Hindlimb muscle (tissue), 1 donor: Measurements from ENCODE around the gene SLC7A14. TPM values are rescaled to one million over a fixed set of nuclear protein-coding genes. Genes with fewer than 3 reads are reported as not detected.

ENCODE experiments used
- DNase-seq: peaks from one replicate; pipeline ENCODE4 v3.0.0-alpha.2; 2013
- polyA plus RNA-seq: library from polyadenylated mRNA; unstranded; fragments of 120-200 nt; gene quantifications from one replicate; pipeline ENCODE4 v1.2.1, GENCODE V29; 2013; ENCODE audit not compliant: insufficient read length

The SLC7A14 gene
- polyA plus RNA-seq, 1 donor: 0.58 TPM

GRCh38 chr3:170469151-170470062 is 116.5 kb downstream of the SLC7A14 start:
- no peak for DNase-seq

- no peak for DNase-seq
These were observed 118.2 kb downstream of the SLC7A14 start for GRCh38 chr3:170467571-170468147.

GRCh38 chr3:170467007-170467406 is 118.9 kb downstream of the SLC7A14 start:
- DNase-seq: no peak

- no peak for DNase-seq
These were observed 119.9 kb downstream of the SLC7A14 start for GRCh38 chr3:170465955-170466354.

- DNase-seq: no peak
These were observed 122.9 kb downstream of the SLC7A14 start for GRCh38 chr3:170463011-170463410.

- DNase-seq: no peak
These were observed 127.6 kb downstream of the SLC7A14 start for GRCh38 chr3:170458285-170458684.

- DNase-seq: no peak
These were observed 131.4 kb downstream of the SLC7A14 start for GRCh38 chr3:170454509-170454908.

GRCh38 chr3:170450039-170450438 is 135.8 kb downstream of the SLC7A14 start:
- DNase-seq: no peak

- no peak for DNase-seq
These were observed 137.3 kb downstream of the SLC7A14 start for GRCh38 chr3:170448584-170448983.

GRCh38 chr3:170443457-170443856 is 142.4 kb downstream of the SLC7A14 start:
- DNase-seq: no peak

GRCh38 chr3:170442947-170443346 is 142.9 kb downstream of the SLC7A14 start:
- no peak for DNase-seq

GRCh38 chr3:170441412-170441811 is 144.5 kb downstream of the SLC7A14 start:
- no peak for DNase-seq

GRCh38 chr3:170440344-170440743 is 145.5 kb downstream of the SLC7A14 start:
- no peak for DNase-seq

GRCh38 chr3:170438836-170439235 is 147.0 kb downstream of the SLC7A14 start:
- DNase-seq: no peak

- no peak for DNase-seq
These were observed 148.0 kb downstream of the SLC7A14 start for GRCh38 chr3:170437696-170438407.

- no peak for DNase-seq
These were observed 148.7 kb downstream of the SLC7A14 start for GRCh38 chr3:170437176-170437575.

GRCh38 chr3:170436697-170437096 is 149.2 kb downstream of the SLC7A14 start:
- no peak for DNase-seq

- no peak for DNase-seq
These were observed 153.5 kb downstream of the SLC7A14 start for GRCh38 chr3:170432416-170432815.

GRCh38 chr3:170431054-170431453 is 154.8 kb downstream of the SLC7A14 start:
- no peak for DNase-seq

- DNase-seq: no peak
These were observed 156.8 kb downstream of the SLC7A14 start for GRCh38 chr3:170429050-170429449.

GRCh38 chr3:170428095-170428494 is 157.8 kb downstream of the SLC7A14 start:
- no peak for DNase-seq

GRCh38 chr3:170426240-170426797 is 159.6 kb downstream of the SLC7A14 start:
- no peak for DNase-seq
